Neural cell (in vitro differentiated cells): ENCODE results near the gene CENPV.
"Not testable (repeated sequence)": the region's sequence is repeated elsewhere in the genome, so short reads cannot be mapped to it uniquely, and the experiment has no call there.

Experiments used
- CTCF ChIP-seq: fragments of 450-650 bp; IDR thresholded peaks from 2 replicates; pipeline ENCODE4 v1.5.1; 2014; ENCODE audit warnings: antibody characterized with exemption, mild to moderate bottlenecking, moderate library complexity; ENCODE audit not compliant: poor library complexity, severe bottlenecking
- EP300 ChIP-seq: fragments of 450-650 bp; conservative IDR thresholded peaks from 2 replicates; pipeline ENCODE4 v1.6.1; 2014; ENCODE audit warnings: antibody characterized with exemption, mild to moderate bottlenecking, moderate library complexity; ENCODE audit not compliant: poor library complexity, severe bottlenecking
- EZH2 ChIP-seq: fragments of 200-600, 300-800 bp; shearing (Covaris generic), sonication (generic); IDR thresholded peaks from 2 replicates; pipeline ENCODE4 v1.6.1; 2014; ENCODE audit warnings: antibody characterized with exemption, low read length, borderline replicate concordance, mild to moderate bottlenecking; ENCODE audit not compliant: insufficient read depth, poor library complexity, severe bottlenecking
- POLR2AphosphoS5 ChIP-seq: IDR thresholded peaks from 2 replicates; pipeline ENCODE4 v1.6.1; 2012
- RAD21 ChIP-seq: fragments of 450-650 bp; conservative IDR thresholded peaks from 2 replicates; pipeline ENCODE4 v1.6.1; 2014; ENCODE audit warnings: antibody characterized with exemption, mild to moderate bottlenecking, moderate library complexity

- TF ChIP-seq RAD21, CTCF, EP300, POLR2AphosphoS5, EZH2: not testable (repeated sequence)
Observed at GRCh38 chr17:16386126-16386507, 32.8 kb upstream of the CENPV start.
